Small intestine (tissue), 7 donors: Measurements from ENCODE around the gene BAIAP2. TPM values are rescaled to one million over a fixed set of nuclear protein-coding genes. Genes with fewer than 3 reads are reported as not detected.

Source experiments
- DNase-seq, 2 donors: peaks; one replicate each; pipeline versions ENCODE4 v3.0.0 to v3.0.0-alpha.2; 2013
- FAIRE-seq: peaks from 2 replicates; lab custom pipeline; 2012; peaks lifted over from hg19 to GRCh38; lab: Jason Lieb, UNC
- H3K27ac ChIP-seq, 3 donors: one replicate each; pipeline ENCODE4 v1.5.1; 2013; ENCODE audit warnings: low read length in 2 of 3, mild to moderate bottlenecking in 2 of 3, control low read depth in 1 of 3, inconsistent platforms in 1 of 3, low read depth in 1 of 3, moderate library complexity in 1 of 3
- H3K27me3 ChIP-seq, 3 donors: one replicate each; pipeline ENCODE4 v1.6.1; 2013; ENCODE audit warnings: low read length in 3 of 3, inconsistent platforms in 1 of 3; ENCODE audit not compliant: control insufficient read depth in 3 of 3, insufficient read depth in 3 of 3
- H3K36me3 ChIP-seq, 3 donors: one replicate each; pipeline ENCODE4 v1.6.1; 2013; ENCODE audit warnings: low read length in 3 of 3, inconsistent platforms in 1 of 3, low read depth in 1 of 3, mild to moderate bottlenecking in 1 of 3, moderate library complexity in 1 of 3; ENCODE audit not compliant: control insufficient read depth in 3 of 3, insufficient read depth in 2 of 3
- H3K4me1 ChIP-seq, 3 donors: one replicate each; pipeline ENCODE4 v1.6.1; 2013; ENCODE audit warnings: low read length in 2 of 3, inconsistent platforms in 1 of 3, low read depth in 1 of 3, mild to moderate bottlenecking in 1 of 3, moderate library complexity in 1 of 3; ENCODE audit not compliant: control insufficient read depth in 3 of 3, insufficient read depth in 2 of 3
- H3K4me3 ChIP-seq, 3 donors: one replicate each; pipeline ENCODE4 v1.5.1; 2013; ENCODE audit warnings: low read length in 3 of 3, control low read depth in 1 of 3, inconsistent platforms in 1 of 3, low read depth in 1 of 3, mild to moderate bottlenecking in 1 of 3, moderate library complexity in 1 of 3
- H3K9me3 ChIP-seq, 2 donors: one replicate each; pipeline ENCODE4 v1.6.1; 2013; ENCODE audit warnings: low read depth in 1 of 2, low read length in 1 of 2; ENCODE audit not compliant: control insufficient read depth in 2 of 2, insufficient read depth in 1 of 2
- WGBS, 3 donors: extraction: QIAGEN DNeasy Blood & Tissue Kit; methylation state at CpG; one replicate each; pipeline ENCODE4 v1.1.7; 2013; 5-methylcytosine and 5-hydroxymethylcytosine counted together
- polyA plus RNA-seq, 4 donors: library from polyadenylated mRNA; stranded (reverse) in 3 of 4; unstranded in 1 of 4; fragments of 200-250 nt in 3 of 4; fragments of 120-200 nt in 1 of 4; gene quantifications; one replicate each; pipeline versions ENCODE4 v1.2.1 to v1.2.3, GENCODE V29; 2013
- donor health status: healthy with polysubstance abuse.
- donor health status: control.
- donor health status: control.
- donor health status: Bipolar disorder and iron deficiency.
- donor health status: healthy.

BAIAP2 gene
- polyA plus RNA-seq, 4 donors, result 1.8 to 14.5 (median 7.5) TPM

GRCh38 chr17:81035521-81036196 is 708 bp downstream of the BAIAP2 start:
- Histone ChIP-seq H3K27ac (no peak overlapping the region), H3K36me3 (peaks cover 0 to 32% (median 0%) of the 10 kb centered on the region in 3 donors), H3K4me3 (peak overlapping the region; percentile 32 to 74 (median 60)), H3K9me3 (no peaks in the 10 kb centered on the region), H3K27me3 (peaks cover 0 to 11% (median 0%) of the 10 kb centered on the region in 3 donors), H3K4me1 (peaks cover 0 to 7% (median 0%) of the 10 kb centered on the region in 3 donors)
- DNase-seq, result peak in 1 of 2 donors; percentile 46
- FAIRE-seq, result no peak
- 13 to 21% (median 15%) methylated on average over 46 to 66 of the region's 66 CpGs for WGBS, 3 donors

- H3K36me3 ChIP-seq, result peaks cover 0 to 32% (median 0%) of the 10 kb centered on the region in 3 donors
- H3K27me3 ChIP-seq, result peaks cover 0 to 11% (median 0%) of the 10 kb centered on the region in 3 donors
- H3K4me1 ChIP-seq, result no peaks in the 10 kb centered on the region
- H3K4me3 ChIP-seq, result peak overlapping the region in 2 of 3 donors; percentile 32 to 74
- WGBS, 3 donors, result 74 to 87% (median 87%) methylated on average over 24 of the region's 24 CpGs
- H3K27ac ChIP-seq, result no peak overlapping the region
- no peaks in the 10 kb centered on the region for H3K9me3 ChIP-seq
- DNase-seq (peak in 1 of 2 donors; percentile 13), FAIRE-seq (no peak)
These were observed 1.4 kb downstream of the BAIAP2 start for GRCh38 chr17:81036197-81036941.

- FAIRE-seq (no peak), DNase-seq (peak in 1 of 2 donors; percentile 25)
- H3K4me1 ChIP-seq, result no peaks in the 10 kb centered on the region
- no peaks in the 10 kb centered on the region for H3K9me3 ChIP-seq
- WGBS, 3 donors, result 60 to 77% (median 74%) methylated on average over 28 of the region's 28 CpGs
- peaks cover 0 to 11% (median 0%) of the 10 kb centered on the region in 3 donors for H3K27me3 ChIP-seq
- H3K36me3 ChIP-seq, result peaks cover 0 to 26% (median 0%) of the 10 kb centered on the region in 3 donors
- H3K27ac ChIP-seq, result no peak overlapping the region
- no peak overlapping the region for H3K4me3 ChIP-seq
These were observed 2.3 kb downstream of the BAIAP2 start for GRCh38 chr17:81037026-81037797.

DNA sequence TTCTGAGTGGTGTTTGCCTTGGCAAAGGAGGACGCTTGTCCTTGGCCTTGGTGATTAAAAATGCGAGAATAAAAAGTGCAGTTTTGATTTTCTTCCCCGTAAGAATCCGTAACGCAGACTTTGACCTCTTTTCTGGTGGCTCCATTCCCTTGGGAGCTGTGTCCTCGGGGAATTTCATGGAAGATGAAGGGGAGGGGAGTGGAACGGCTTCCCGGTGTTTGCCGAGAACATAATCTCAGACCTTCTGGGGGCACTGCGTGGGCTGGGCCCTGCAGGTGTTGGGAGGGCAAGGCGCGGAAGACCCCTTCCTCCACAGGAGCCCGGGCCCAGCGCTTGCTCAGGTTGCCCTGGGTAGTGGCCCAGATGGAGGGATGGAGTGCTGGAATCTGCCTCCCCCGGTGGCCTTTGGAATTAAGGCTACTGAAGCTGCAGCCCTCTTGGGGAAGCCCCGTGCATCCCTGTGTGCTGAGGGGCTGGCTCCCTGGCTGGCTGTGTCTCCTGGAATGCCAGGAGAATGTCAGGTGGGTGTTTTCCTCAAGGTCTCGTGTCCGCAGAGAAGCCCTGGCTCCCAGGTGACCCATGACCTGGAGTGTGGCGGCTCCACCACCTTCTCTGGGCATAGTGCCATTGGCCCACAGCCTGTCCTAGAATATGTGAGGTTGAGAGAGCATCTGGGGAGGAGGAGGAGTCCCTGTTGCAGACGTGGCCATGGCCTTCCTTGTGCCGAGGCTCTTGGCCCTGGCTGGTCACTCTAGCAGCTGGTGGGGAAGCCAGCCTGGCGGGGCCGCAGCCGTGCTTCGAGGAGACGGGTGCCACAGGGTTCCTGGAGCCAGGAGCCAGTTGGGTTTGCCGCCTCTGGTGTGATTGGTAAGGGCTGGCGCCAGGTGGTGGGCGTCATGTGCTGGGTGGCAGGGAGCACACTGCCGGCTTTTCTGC is 3.1 kb downstream of the BAIAP2 start:
- no peak overlapping the region for H3K27ac ChIP-seq
- no peak for FAIRE-seq
- no peak overlapping the region for H3K4me3 ChIP-seq
- 70 to 78% (median 76%) methylated on average over 29 to 30 of the region's 30 CpGs for WGBS, 3 donors
- H3K36me3 ChIP-seq, result peaks cover 0 to 18% (median 0%) of the 10 kb centered on the region in 3 donors
- H3K27me3 ChIP-seq, result peaks cover 0 to 11% (median 0%) of the 10 kb centered on the region in 3 donors
- no peak for DNase-seq
- no peaks in the 10 kb centered on the region for H3K9me3 ChIP-seq
- no peaks in the 10 kb centered on the region for H3K4me1 ChIP-seq

DNA sequence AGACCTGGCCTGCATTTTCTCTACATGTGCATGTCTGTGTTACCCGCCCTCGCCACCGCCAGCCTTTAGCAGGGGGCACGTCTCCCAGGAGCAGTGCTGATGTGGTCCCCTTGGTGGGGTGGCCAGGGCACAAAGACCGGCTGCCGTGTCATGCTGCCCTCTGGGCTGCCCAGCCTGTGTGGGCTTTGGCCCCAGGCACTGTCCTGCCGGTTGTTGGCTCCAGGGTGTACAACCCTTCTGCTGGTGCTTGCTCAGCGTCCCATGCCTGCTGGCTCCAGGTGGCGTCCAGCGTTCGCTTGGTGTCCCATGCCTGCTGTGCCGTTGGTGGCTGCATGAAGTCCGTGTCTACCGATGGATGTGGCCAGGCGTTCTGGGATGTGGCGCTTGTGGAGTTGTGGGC is 4.1 kb downstream of the BAIAP2 start:
- Histone ChIP-seq H3K4me3 (no peak overlapping the region), H3K27ac (no peak overlapping the region), H3K36me3 (peaks cover 0 to 16% (median 0%) of the 10 kb centered on the region in 3 donors), H3K4me1 (peaks cover 0 to 6% (median 0%) of the 10 kb centered on the region in 3 donors), H3K27me3 (peaks cover 0 to 8% (median 0%) of the 10 kb centered on the region in 3 donors), H3K9me3 (no peaks in the 10 kb centered on the region)
- 90 to 93% (median 90%) methylated on average over 16 of the region's 16 CpGs for WGBS, 3 donors
- no peak for FAIRE-seq
- no peak for DNase-seq

- peaks cover 0 to 17% (median 0%) of the 10 kb centered on the region in 3 donors for H3K4me1 ChIP-seq
- no peak overlapping the region for H3K27ac ChIP-seq
- H3K4me3 ChIP-seq, result no peak overlapping the region
- FAIRE-seq (no peak), DNase-seq (peak in 1 of 2 donors; percentile 17)
- WGBS, 3 donors, result 74 to 77% (median 74%) methylated on average over 28 of the region's 28 CpGs
- H3K9me3 ChIP-seq, result no peaks in the 10 kb centered on the region
- peaks cover 0 to 16% (median 0%) of the 10 kb centered on the region in 3 donors for H3K36me3 ChIP-seq
- peaks cover 0 to 8% (median 0%) of the 10 kb centered on the region in 3 donors for H3K27me3 ChIP-seq
These were observed 5.2 kb downstream of the BAIAP2 start for GRCh38 chr17:81039854-81040758.
